Osteoblast (primary cell): ENCODE results near the gene KLHL36. TPM values are rescaled to one million over a fixed set of nuclear protein-coding genes. Genes with fewer than 3 reads are reported as not detected.

Experiments
- DNase-seq: peaks from one replicate; pipeline ENCODE4 v3.0.0; 2011; ENCODE audit warnings: low spot score, mixed read lengths; ENCODE audit not compliant: insufficient read length; ENCODE audit errors: missing footprints
- H2AFZ ChIP-seq: 2 replicates; pipeline ENCODE4 v1.6.0; 2011; ENCODE audit warnings: mild to moderate bottlenecking, low read length
- H3K27ac ChIP-seq: 2 replicates; pipeline ENCODE4 v1.5.1; 2011; ENCODE audit warnings: mild to moderate bottlenecking, low read depth, low read length, moderate library complexity
- H3K27me3 ChIP-seq: 2 replicates; pipeline ENCODE4 v1.6.0; 2012; ENCODE audit warnings: mild to moderate bottlenecking, control low read depth, inconsistent platforms, low read length, moderate library complexity; ENCODE audit not compliant: insufficient read depth
- H3K36me3 ChIP-seq: 2 replicates; pipeline ENCODE4 v1.5.1; 2011; ENCODE audit warnings: mild to moderate bottlenecking, low read length, control low read depth, moderate library complexity; ENCODE audit not compliant: insufficient read depth
- H3K4me1 ChIP-seq: 2 replicates; pipeline ENCODE4 v1.5.1; 2011; ENCODE audit warnings: mild to moderate bottlenecking, low read length, control low read depth, moderate library complexity; ENCODE audit not compliant: insufficient read depth
- H3K4me2 ChIP-seq: 2 replicates; pipeline ENCODE4 v1.6.0; 2011; ENCODE audit warnings: mild to moderate bottlenecking, low read length; ENCODE audit not compliant: insufficient read depth
- H3K4me3 ChIP-seq: fragments of 200-600 bp; sonication (generic); 3 replicates; pipeline ENCODE4 v1.5.1; 2012; ENCODE audit warnings: mild to moderate bottlenecking, low read length, inconsistent platforms; ENCODE audit not compliant: insufficient read depth
- H3K79me2 ChIP-seq: 2 replicates; pipeline ENCODE4 v1.6.0; 2012; ENCODE audit warnings: mild to moderate bottlenecking, low read length, control low read depth, inconsistent platforms; ENCODE audit not compliant: insufficient read depth
- H3K9me3 ChIP-seq: 2 replicates; pipeline ENCODE4 v1.5.1; 2011; ENCODE audit warnings: low read depth, low read length, control low read depth
- H4K20me1 ChIP-seq: 2 replicates; pipeline ENCODE4 v1.6.0; 2012; ENCODE audit warnings: mild to moderate bottlenecking, low read length, control low read depth; ENCODE audit not compliant: insufficient read depth
- total RNA-seq: library from RNA; depleted of rRNA; stranded (reverse); fragments of >200 nt; gene quantifications from 2 replicates; pipeline ENCODE4 v1.2.3, GENCODE V29; 2012
- TF ChIP-seq, protein P1 (sequence below): IDR thresholded peaks from 2 replicates; pipeline ENCODE4 v1.5.1; 2011; ENCODE audit warnings: mild to moderate bottlenecking, low read depth, low read length, moderate library complexity; ENCODE audit errors: extremely low read depth

Gene KLHL36
- total RNA-seq, 1 donor: 69.1 TPM

- Histone ChIP-seq H3K27ac (no peak overlapping the region), H3K79me2 (peaks cover 94% of the 10 kb centered on the region), H4K20me1 (peaks cover 67% of the 10 kb centered on the region), H3K36me3 (peaks cover 13% of the 10 kb centered on the region), H3K4me2 (no peak overlapping the region), H2AFZ (no peak overlapping the region), H3K4me1 (peaks cover 26% of the 10 kb centered on the region), H3K27me3 (no peaks in the 10 kb centered on the region), H3K9me3 (no peaks in the 10 kb centered on the region), H3K4me3 (no peak overlapping the region)
- TF ChIP-seq, protein P1, sequence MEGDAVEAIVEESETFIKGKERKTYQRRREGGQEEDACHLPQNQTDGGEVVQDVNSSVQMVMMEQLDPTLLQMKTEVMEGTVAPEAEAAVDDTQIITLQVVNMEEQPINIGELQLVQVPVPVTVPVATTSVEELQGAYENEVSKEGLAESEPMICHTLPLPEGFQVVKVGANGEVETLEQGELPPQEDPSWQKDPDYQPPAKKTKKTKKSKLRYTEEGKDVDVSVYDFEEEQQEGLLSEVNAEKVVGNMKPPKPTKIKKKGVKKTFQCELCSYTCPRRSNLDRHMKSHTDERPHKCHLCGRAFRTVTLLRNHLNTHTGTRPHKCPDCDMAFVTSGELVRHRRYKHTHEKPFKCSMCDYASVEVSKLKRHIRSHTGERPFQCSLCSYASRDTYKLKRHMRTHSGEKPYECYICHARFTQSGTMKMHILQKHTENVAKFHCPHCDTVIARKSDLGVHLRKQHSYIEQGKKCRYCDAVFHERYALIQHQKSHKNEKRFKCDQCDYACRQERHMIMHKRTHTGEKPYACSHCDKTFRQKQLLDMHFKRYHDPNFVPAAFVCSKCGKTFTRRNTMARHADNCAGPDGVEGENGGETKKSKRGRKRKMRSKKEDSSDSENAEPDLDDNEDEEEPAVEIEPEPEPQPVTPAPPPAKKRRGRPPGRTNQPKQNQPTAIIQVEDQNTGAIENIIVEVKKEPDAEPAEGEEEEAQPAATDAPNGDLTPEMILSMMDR: no peak
- DNase-seq: no peak
Measured at GRCh38 chr16:84606081-84606875, 42.0 kb upstream of the KLHL36 start.

DNA sequence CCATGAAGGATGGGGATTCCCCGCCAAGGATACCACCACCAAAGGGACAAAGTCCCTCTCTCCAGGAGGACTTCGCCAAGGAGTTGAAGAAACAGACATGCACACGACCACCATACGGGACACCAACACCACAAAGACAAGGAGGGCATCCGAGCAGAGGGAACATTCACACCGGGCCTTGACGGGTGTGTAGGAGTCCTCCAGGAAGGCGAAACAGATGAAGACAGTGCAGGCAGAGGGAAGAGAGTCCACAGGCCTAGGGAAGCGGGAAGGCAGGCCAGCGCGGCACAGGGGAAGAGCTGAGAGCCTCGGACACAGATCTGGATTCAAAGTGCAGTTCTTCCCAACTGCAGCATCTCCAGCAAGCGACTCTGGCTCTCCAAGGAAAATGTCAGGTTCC, 41.2 kb upstream of the KLHL36 start:
- Histone ChIP-seq H3K27ac (no peak overlapping the region), H3K27me3 (no peaks in the 10 kb centered on the region), H3K9me3 (no peaks in the 10 kb centered on the region), H3K4me1 (peaks cover 25% of the 10 kb centered on the region), H4K20me1 (peaks cover 64% of the 10 kb centered on the region), H3K79me2 (peaks cover 94% of the 10 kb centered on the region), H2AFZ (no peak overlapping the region), H3K36me3 (peaks cover 13% of the 10 kb centered on the region), H3K4me2 (no peak overlapping the region), H3K4me3 (no peak overlapping the region)
- no peak for DNase-seq
- TF ChIP-seq, protein P1: no peak

GRCh38 chr16:84607694-84608093, 40.6 kb upstream of the KLHL36 start:
- Histone ChIP-seq H4K20me1 (peaks cover 68% of the 10 kb centered on the region), H3K4me3 (no peak overlapping the region), H3K27me3 (no peaks in the 10 kb centered on the region), H3K27ac (no peak overlapping the region), H3K9me3 (no peaks in the 10 kb centered on the region), H3K4me2 (no peak overlapping the region), H3K36me3 (peaks cover 17% of the 10 kb centered on the region), H3K79me2 (peaks cover 96% of the 10 kb centered on the region), H3K4me1 (peaks cover 21% of the 10 kb centered on the region), H2AFZ (no peak overlapping the region)
- TF ChIP-seq, protein P1: no peak
- no peak for DNase-seq

DNA sequence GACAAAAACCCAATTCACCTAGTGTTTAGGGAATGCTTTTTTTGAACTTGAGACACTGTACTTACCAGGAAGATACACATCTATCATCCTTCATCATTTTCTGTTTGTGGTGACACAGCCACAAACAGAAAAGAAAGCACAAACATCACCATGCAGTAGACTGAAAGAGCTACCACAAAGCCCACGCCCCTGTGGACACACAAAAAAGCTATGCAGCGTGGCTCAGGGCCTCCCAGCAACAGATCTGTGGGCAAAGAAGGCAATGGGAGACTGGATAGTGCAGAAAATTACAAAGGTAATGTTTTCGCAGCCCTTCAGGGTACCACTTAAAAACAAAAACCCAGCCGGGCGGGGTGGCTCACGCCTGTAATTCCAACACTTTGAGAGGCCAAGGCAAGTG, 40.0 kb upstream of the KLHL36 start:
- Histone ChIP-seq H3K4me1 (peaks cover 15% of the 10 kb centered on the region), H2AFZ (no peak overlapping the region), H3K4me3 (no peak overlapping the region), H3K27ac (no peak overlapping the region), H3K36me3 (peaks cover 21% of the 10 kb centered on the region), H3K79me2 (peaks cover 100% of the 10 kb centered on the region), H4K20me1 (peaks cover 67% of the 10 kb centered on the region), H3K27me3 (no peaks in the 10 kb centered on the region), H3K9me3 (no peaks in the 10 kb centered on the region), H3K4me2 (no peak overlapping the region)
- no peak for DNase-seq
- TF ChIP-seq, protein P1: no peak
